ENCODE results near the gene GSX1.
"Not testable (repeated sequence)": the region's sequence is repeated elsewhere in the genome, so short reads cannot be mapped to it uniquely, and the experiment has no call there.

GSX1 gene

GRCh38 chr13:27795718-27796019 lies 3.4 kb downstream of the GSX1 start:
- peaks cover 6% of the 10 kb centered on the region for H3K4me1 ChIP-seq (ENCODE audit: control insufficient read depth, insufficient read depth, low read length)
- H3K36me3 ChIP-seq (ENCODE audit: insufficient read depth, low read length): no peaks in the 10 kb centered on the region
- no peak overlapping the region for H3K9ac ChIP-seq (ENCODE audit: low read depth, low read length)
- H3K9me3 ChIP-seq (replicated peaks; ENCODE audit: low read length): no peaks in the 10 kb centered on the region
- H3K4me3 ChIP-seq (ENCODE audit: low read length): no peak overlapping the region
- H3K27me3 ChIP-seq (ENCODE audit: control insufficient read depth, insufficient read depth, low read length): peaks cover 91% of the 10 kb centered on the region
- H3K4me2 ChIP-seq (ENCODE audit: low read length): no peak overlapping the region

GRCh38 chr13:27796544-27797227 lies 4.4 kb downstream of the GSX1 start:
- Histone ChIP-seq H3K9ac (ENCODE audit: low read depth, low read length) (no peak overlapping the region), H3K4me3 (ENCODE audit: low read length) (no peak overlapping the region), H3K4me1 (ENCODE audit: control insufficient read depth, insufficient read depth, low read length) (peaks cover 3% of the 10 kb centered on the region), H3K27me3 (ENCODE audit: control insufficient read depth, insufficient read depth, low read length) (peaks cover 81% of the 10 kb centered on the region), H3K36me3 (ENCODE audit: insufficient read depth, low read length) (no peaks in the 10 kb centered on the region), H3K4me2 (ENCODE audit: low read length) (no peak overlapping the region), H3K9me3 (replicated peaks; ENCODE audit: low read length) (no peaks in the 10 kb centered on the region)

- Histone ChIP-seq H3K4me1 (ENCODE audit: control insufficient read depth, insufficient read depth, low read length) (no peaks in the 10 kb centered on the region), H3K27me3 (ENCODE audit: control insufficient read depth, insufficient read depth, low read length) (peaks cover 76% of the 10 kb centered on the region), H3K4me3 (ENCODE audit: low read length) (no peak overlapping the region), H3K36me3 (ENCODE audit: insufficient read depth, low read length) (no peaks in the 10 kb centered on the region), H3K9ac (ENCODE audit: low read depth, low read length) (no peak overlapping the region), H3K9me3 (replicated peaks; ENCODE audit: low read length) (no peaks in the 10 kb centered on the region), H3K4me2 (ENCODE audit: low read length) (no peak overlapping the region)
Measured at GRCh38 chr13:27797228-27797624, 4.9 kb downstream of the GSX1 start.

- Histone ChIP-seq H3K4me3 (ENCODE audit: low read length) (no peak overlapping the region), H3K36me3 (ENCODE audit: insufficient read depth, low read length) (no peaks in the 10 kb centered on the region), H3K4me2 (ENCODE audit: low read length) (no peak overlapping the region), H3K9ac (ENCODE audit: low read depth, low read length) (no peak overlapping the region), H3K27me3 (ENCODE audit: control insufficient read depth, insufficient read depth, low read length) (peaks cover 30% of the 10 kb centered on the region), H3K9me3 (replicated peaks; ENCODE audit: low read length) (no peaks in the 10 kb centered on the region), H3K4me1 (ENCODE audit: control insufficient read depth, insufficient read depth, low read length) (no peaks in the 10 kb centered on the region)
Measured at GRCh38 chr13:27806744-27807387, 14.6 kb downstream of the GSX1 start.

- Histone ChIP-seq H3K9me3 (replicated peaks; ENCODE audit: low read length) (no peaks in the 10 kb centered on the region), H3K27me3 (ENCODE audit: control insufficient read depth, insufficient read depth, low read length) (peaks cover 30% of the 10 kb centered on the region), H3K9ac (ENCODE audit: low read depth, low read length) (no peak overlapping the region), H3K4me2 (ENCODE audit: low read length) (no peak overlapping the region), H3K4me3 (ENCODE audit: low read length) (no peak overlapping the region), H3K36me3 (ENCODE audit: insufficient read depth, low read length) (no peaks in the 10 kb centered on the region), H3K4me1 (ENCODE audit: control insufficient read depth, insufficient read depth, low read length) (no peaks in the 10 kb centered on the region)
Measured at GRCh38 chr13:27808851-27809550, 16.7 kb downstream of the GSX1 start.

GRCh38 chr13:27810009-27810408 lies 17.7 kb downstream of the GSX1 start:
- Histone ChIP-seq H3K4me3 (ENCODE audit: low read length) (no peak overlapping the region), H3K9me3 (replicated peaks; ENCODE audit: low read length) (no peaks in the 10 kb centered on the region), H3K4me2 (ENCODE audit: low read length) (no peak overlapping the region), H3K36me3 (ENCODE audit: insufficient read depth, low read length) (no peaks in the 10 kb centered on the region), H3K9ac (ENCODE audit: low read depth, low read length) (no peak overlapping the region), H3K27me3 (ENCODE audit: control insufficient read depth, insufficient read depth, low read length) (peaks cover 29% of the 10 kb centered on the region), H3K4me1 (ENCODE audit: control insufficient read depth, insufficient read depth, low read length) (no peaks in the 10 kb centered on the region)

- Histone ChIP-seq H3K4me1 (ENCODE audit: control insufficient read depth, insufficient read depth, low read length) (no peaks in the 10 kb centered on the region), H3K27me3 (ENCODE audit: control insufficient read depth, insufficient read depth, low read length) (peaks cover 26% of the 10 kb centered on the region), H3K36me3 (ENCODE audit: insufficient read depth, low read length) (no peaks in the 10 kb centered on the region), H3K9ac (ENCODE audit: low read depth, low read length) (no peak overlapping the region), H3K9me3 (replicated peaks; ENCODE audit: low read length) (no peaks in the 10 kb centered on the region), H3K4me3 (ENCODE audit: low read length) (no peak overlapping the region), H3K4me2 (ENCODE audit: low read length) (no peak overlapping the region)
Measured at GRCh38 chr13:27810461-27810860, 18.2 kb downstream of the GSX1 start.

- no peaks in the 10 kb centered on the region for H3K36me3 ChIP-seq (ENCODE audit: insufficient read depth, low read length)
- H3K9ac ChIP-seq (ENCODE audit: low read depth, low read length): no peak overlapping the region
- H3K4me3 ChIP-seq (ENCODE audit: low read length): no peak overlapping the region
- peaks cover 21% of the 10 kb centered on the region for H3K27me3 ChIP-seq (ENCODE audit: control insufficient read depth, insufficient read depth, low read length)
- no peak overlapping the region for H3K4me2 ChIP-seq (ENCODE audit: low read length)
- H3K4me1 ChIP-seq (ENCODE audit: control insufficient read depth, insufficient read depth, low read length): no peaks in the 10 kb centered on the region
- H3K9me3 ChIP-seq (replicated peaks; ENCODE audit: low read length): no peaks in the 10 kb centered on the region
Measured at GRCh38 chr13:27813826-27814225, 21.5 kb downstream of the GSX1 start.

- H3K9me3 ChIP-seq (replicated peaks; ENCODE audit: low read length); H3K4me3 ChIP-seq (ENCODE audit: low read length); H3K4me2 ChIP-seq (ENCODE audit: low read length); H3K4me1 ChIP-seq (ENCODE audit: control insufficient read depth, insufficient read depth, low read length); H3K36me3 ChIP-seq (ENCODE audit: insufficient read depth, low read length); H3K9ac ChIP-seq (ENCODE audit: low read depth, low read length): not testable (repeated sequence)
- H3K27me3 ChIP-seq (ENCODE audit: control insufficient read depth, insufficient read depth, low read length): peaks cover 52% of the 10 kb centered on the region
Measured at GRCh38 chr13:27817832-27818231, 25.5 kb downstream of the GSX1 start.

- Histone ChIP-seq H3K27me3 (ENCODE audit: control insufficient read depth, insufficient read depth, low read length) (peaks cover 76% of the 10 kb centered on the region), H3K9me3 (replicated peaks; ENCODE audit: low read length) (no peaks in the 10 kb centered on the region), H3K36me3 (ENCODE audit: insufficient read depth, low read length) (no peaks in the 10 kb centered on the region), H3K4me2 (ENCODE audit: low read length) (no peak overlapping the region), H3K4me3 (ENCODE audit: low read length) (no peak overlapping the region), H3K4me1 (ENCODE audit: control insufficient read depth, insufficient read depth, low read length) (no peaks in the 10 kb centered on the region), H3K9ac (ENCODE audit: low read depth, low read length) (no peak overlapping the region)
Measured at GRCh38 chr13:27820524-27821482, 28.5 kb downstream of the GSX1 start.

- Histone ChIP-seq H3K9ac (ENCODE audit: low read depth, low read length) (no peak overlapping the region), H3K4me1 (ENCODE audit: control insufficient read depth, insufficient read depth, low read length) (no peaks in the 10 kb centered on the region), H3K4me2 (ENCODE audit: low read length) (no peak overlapping the region), H3K4me3 (ENCODE audit: low read length) (no peak overlapping the region), H3K9me3 (replicated peaks; ENCODE audit: low read length) (no peaks in the 10 kb centered on the region), H3K36me3 (ENCODE audit: insufficient read depth, low read length) (no peaks in the 10 kb centered on the region), H3K27me3 (ENCODE audit: control insufficient read depth, insufficient read depth, low read length) (peaks cover 69% of the 10 kb centered on the region)
Measured at GRCh38 chr13:27821566-27821965, 29.3 kb downstream of the GSX1 start.

All from skeletal muscle satellite cell (primary cell).